ENCODE data around the gene ARL2BP. TPM values are rescaled to one million over a fixed set of nuclear protein-coding genes. Genes with fewer than 3 reads are reported as not detected.

ARL2BP gene
- total RNA-seq, 1 experiment from 2014 or later, result 33.1 TPM

DNA sequence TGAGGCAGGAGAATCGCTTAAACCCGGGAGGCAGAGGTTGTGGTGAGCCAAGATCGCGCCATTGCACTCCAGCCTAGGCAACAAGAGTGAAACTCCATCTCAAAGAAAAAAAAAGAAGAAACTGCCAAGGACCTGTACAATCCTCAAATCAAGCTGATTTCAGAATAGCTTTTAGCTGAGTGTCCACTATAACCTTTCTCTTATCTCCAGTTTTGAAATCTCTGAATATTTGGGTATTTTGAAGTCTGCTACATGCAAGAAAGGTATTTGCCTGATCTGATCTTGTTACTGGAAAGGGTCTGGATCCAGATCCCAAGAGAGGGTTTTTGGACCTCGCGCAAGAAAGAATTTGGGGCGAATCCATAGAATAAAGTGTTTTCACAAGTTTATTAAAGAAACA, 19.1 kb upstream of the ARL2BP start:
- no peaks in the 10 kb centered on the region for H3K9me3 ChIP-seq (ENCODE audit: low read depth, low read length, poor library complexity, severe bottlenecking)
- ChIA-PET POLR2A (ENCODE audit: low non-redundant PET) (no interaction called here), CTCF (no interaction called here)
- H3K27ac ChIP-seq (ENCODE audit: low read depth, low read length, poor library complexity, severe bottlenecking), result no peak overlapping the region
- peaks cover 68% of the 10 kb centered on the region for H3K36me3 ChIP-seq (ENCODE audit: insufficient read depth, low read length, poor library complexity, severe bottlenecking)
- DNase-seq (ENCODE audit: low spot score), result no peak
- BruUV-seq (replicated peaks), result no TSS peak
- no peaks in the 10 kb centered on the region for H3K27me3 ChIP-seq (replicated peaks; ENCODE audit: insufficient read depth, low read depth, low read length, poor library complexity)
- H3K4me3 ChIP-seq (ENCODE audit: low read depth, low read length, poor library complexity, severe bottlenecking), result no peak overlapping the region
- H3K4me1 ChIP-seq (ENCODE audit: insufficient read depth, low read length, poor library complexity, severe bottlenecking), result no peaks in the 10 kb centered on the region
- no peak for TF ChIP-seq EZH2 (IDR thresholded peaks at IDR 0.05; ENCODE audit: borderline replicate concordance, low read depth, low read length, poor library complexity, severe bottlenecking)
- TF ChIP-seq, protein P1, sequence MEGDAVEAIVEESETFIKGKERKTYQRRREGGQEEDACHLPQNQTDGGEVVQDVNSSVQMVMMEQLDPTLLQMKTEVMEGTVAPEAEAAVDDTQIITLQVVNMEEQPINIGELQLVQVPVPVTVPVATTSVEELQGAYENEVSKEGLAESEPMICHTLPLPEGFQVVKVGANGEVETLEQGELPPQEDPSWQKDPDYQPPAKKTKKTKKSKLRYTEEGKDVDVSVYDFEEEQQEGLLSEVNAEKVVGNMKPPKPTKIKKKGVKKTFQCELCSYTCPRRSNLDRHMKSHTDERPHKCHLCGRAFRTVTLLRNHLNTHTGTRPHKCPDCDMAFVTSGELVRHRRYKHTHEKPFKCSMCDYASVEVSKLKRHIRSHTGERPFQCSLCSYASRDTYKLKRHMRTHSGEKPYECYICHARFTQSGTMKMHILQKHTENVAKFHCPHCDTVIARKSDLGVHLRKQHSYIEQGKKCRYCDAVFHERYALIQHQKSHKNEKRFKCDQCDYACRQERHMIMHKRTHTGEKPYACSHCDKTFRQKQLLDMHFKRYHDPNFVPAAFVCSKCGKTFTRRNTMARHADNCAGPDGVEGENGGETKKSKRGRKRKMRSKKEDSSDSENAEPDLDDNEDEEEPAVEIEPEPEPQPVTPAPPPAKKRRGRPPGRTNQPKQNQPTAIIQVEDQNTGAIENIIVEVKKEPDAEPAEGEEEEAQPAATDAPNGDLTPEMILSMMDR (conservative IDR thresholded peaks at IDR 0.05; ENCODE audit: low read depth, low read length), result no peak
- intact Hi-C loops (cut with micrococcal nuclease; ENCODE audit: unreplicated experiment), result no loop called here

DNA sequence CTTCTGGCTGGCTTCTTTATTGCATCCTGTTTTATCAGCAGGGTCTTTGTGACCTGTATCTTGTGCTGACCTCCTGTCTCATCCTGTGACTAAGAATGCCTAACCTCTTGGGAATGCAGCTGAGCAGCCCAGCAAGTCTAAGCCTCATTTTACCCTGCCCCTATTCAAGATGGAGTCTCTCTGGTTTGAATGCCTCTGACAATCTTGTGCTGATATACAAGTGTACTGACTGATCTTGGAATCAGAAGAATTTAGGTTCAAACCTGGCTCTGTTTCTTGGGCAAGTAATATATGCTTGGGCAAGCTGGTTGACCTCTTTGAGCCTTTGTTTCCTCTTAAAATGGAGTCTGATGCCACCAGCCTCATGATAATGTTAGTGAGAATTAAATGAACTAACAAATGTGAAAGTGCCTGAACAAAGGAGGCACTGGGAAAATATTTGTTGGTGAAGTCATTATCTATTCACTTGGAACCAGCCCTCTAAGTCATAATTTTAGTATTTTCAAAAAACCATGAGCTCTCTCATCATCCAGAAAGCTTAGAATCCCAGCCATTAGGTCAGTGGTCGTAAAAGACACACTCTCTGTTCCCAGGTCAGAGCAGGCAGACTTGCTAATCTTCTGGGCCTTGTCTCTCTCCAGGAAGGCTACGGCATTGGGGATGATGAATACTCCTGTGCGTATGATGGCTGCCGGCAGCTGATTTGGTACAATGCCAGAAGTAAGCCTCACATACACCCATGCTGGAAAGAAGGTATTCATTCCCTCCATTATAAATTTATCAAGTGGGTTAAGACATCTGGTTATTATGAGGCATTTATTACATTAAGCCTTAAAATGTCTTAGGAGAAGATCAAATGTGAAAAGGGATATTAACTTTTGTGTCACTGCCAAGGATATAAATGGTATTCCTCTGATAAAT, 18.1 kb upstream of the ARL2BP start:
- no peak for DNase-seq (ENCODE audit: low spot score)
- TF ChIP-seq, protein P1 (conservative IDR thresholded peaks at IDR 0.05; ENCODE audit: low read depth, low read length), result no peak
- TF ChIP-seq EZH2 (IDR thresholded peaks at IDR 0.05; ENCODE audit: borderline replicate concordance, low read depth, low read length, poor library complexity, severe bottlenecking), result no peak
- intact Hi-C loops (cut with micrococcal nuclease; ENCODE audit: unreplicated experiment), result no loop called here
- no TSS peak for BruUV-seq (replicated peaks)
- no peak overlapping the region for H3K4me3 ChIP-seq (ENCODE audit: low read depth, low read length, poor library complexity, severe bottlenecking)
- H3K9me3 ChIP-seq (ENCODE audit: low read depth, low read length, poor library complexity, severe bottlenecking), result no peaks in the 10 kb centered on the region
- peaks cover 69% of the 10 kb centered on the region for H3K36me3 ChIP-seq (ENCODE audit: insufficient read depth, low read length, poor library complexity, severe bottlenecking)
- ChIA-PET CTCF (no interaction called here), POLR2A (ENCODE audit: low non-redundant PET) (no interaction called here)
- H3K27ac ChIP-seq (ENCODE audit: low read depth, low read length, poor library complexity, severe bottlenecking), result no peak overlapping the region
- H3K27me3 ChIP-seq (replicated peaks; ENCODE audit: insufficient read depth, low read depth, low read length, poor library complexity), result no peaks in the 10 kb centered on the region
- H3K4me1 ChIP-seq (ENCODE audit: insufficient read depth, low read length, poor library complexity, severe bottlenecking), result no peaks in the 10 kb centered on the region

DNA sequence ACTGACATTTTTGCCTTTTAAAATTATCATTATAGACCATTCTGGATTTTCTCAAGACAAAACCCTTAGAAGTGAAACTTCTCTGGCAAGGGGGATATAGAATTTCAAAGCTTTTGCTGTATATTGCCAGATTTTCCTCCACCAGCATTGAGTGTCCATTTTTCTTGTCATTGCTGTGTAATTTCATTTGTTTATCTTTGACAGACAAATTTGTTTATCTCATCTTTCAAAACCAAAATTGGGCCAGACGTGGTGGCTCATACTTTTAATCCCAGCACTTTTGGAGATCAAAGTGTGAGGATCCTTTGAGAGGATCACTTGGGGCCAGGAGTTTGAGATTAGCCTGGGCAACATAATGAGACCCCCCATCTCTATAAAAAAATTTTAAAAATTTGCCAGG, 16.0 kb upstream of the ARL2BP start:
- POLR2A ChIA-PET (ENCODE audit: low non-redundant PET), result no interaction called here
- H3K9me3 ChIP-seq (ENCODE audit: low read depth, low read length, poor library complexity, severe bottlenecking), result no peaks in the 10 kb centered on the region
- intact Hi-C loops (cut with micrococcal nuclease; ENCODE audit: unreplicated experiment), result no loop called here
- CTCF ChIA-PET, result no interaction called here
- H3K4me1 ChIP-seq (ENCODE audit: insufficient read depth, low read length, poor library complexity, severe bottlenecking), result no peaks in the 10 kb centered on the region
- no peak for DNase-seq (ENCODE audit: low spot score)
- BruUV-seq (replicated peaks), result no TSS peak
- H3K36me3 ChIP-seq (ENCODE audit: insufficient read depth, low read length, poor library complexity, severe bottlenecking), result peaks cover 73% of the 10 kb centered on the region
- H3K27me3 ChIP-seq (replicated peaks; ENCODE audit: insufficient read depth, low read depth, low read length, poor library complexity), result no peaks in the 10 kb centered on the region
- H3K4me3 ChIP-seq (ENCODE audit: low read depth, low read length, poor library complexity, severe bottlenecking), result no peak overlapping the region
- H3K27ac ChIP-seq (ENCODE audit: low read depth, low read length, poor library complexity, severe bottlenecking), result no peak overlapping the region
- no peak for TF ChIP-seq EZH2 (IDR thresholded peaks at IDR 0.05; ENCODE audit: borderline replicate concordance, low read depth, low read length, poor library complexity, severe bottlenecking)
- TF ChIP-seq, protein P1 (conservative IDR thresholded peaks at IDR 0.05; ENCODE audit: low read depth, low read length), result no peak
